ENCODE measurements around the gene PRKCA.

DNA sequence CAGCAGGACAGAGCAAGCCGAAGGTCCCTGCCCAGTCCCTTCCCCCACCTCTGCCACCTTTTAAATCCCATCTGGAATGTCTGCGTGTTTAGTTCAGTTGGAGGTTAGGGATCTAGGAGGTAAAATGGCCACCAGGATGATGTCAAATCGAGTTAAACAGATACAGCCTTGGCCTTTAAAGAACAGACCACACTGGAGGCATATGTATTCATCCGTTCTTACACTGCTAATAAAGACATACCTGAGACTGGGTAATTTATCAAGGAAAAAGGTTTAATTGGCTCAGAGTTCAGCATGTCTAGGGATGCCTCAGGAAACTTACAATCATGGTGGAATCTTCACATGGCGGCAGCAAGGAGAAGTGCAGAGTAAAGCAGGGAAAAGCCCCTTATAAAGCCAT, 364.7 kb downstream of the PRKCA start:
- no peak for TF ChIP-seq POLR2A (IDR thresholded peaks at IDR 0.05; ENCODE audit: low read depth, low read length)
- TF ChIP-seq EZH2 (IDR thresholded peaks at IDR 0.05; ENCODE audit: borderline replicate concordance, low read depth, low read length, severe bottlenecking), result no peak
- no peak for TF ChIP-seq CTCF (IDR thresholded peaks at IDR 0.05; ENCODE audit: extremely low read depth in 1 of 2, insufficient read depth in 1 of 2, low read depth in 1 of 2, low read length in 2 of 2)

Data from endothelial cell of umbilical vein (primary cell).